K562 (cell line): ENCODE measurements around the gene SDE2. TPM values are rescaled to one million over a fixed set of nuclear protein-coding genes. Genes with fewer than 3 reads are reported as not detected.
A peak's percentile ranks its signal among the peaks of the same experiment; 100 is the strongest.

Experiments used
- CBFA2T2 ChIP-seq: fragments of 450-650 bp; conservative IDR thresholded peaks from 2 replicates; pipeline ENCODE4 v1.6.1; 2017; ENCODE audit warnings: mild to moderate bottlenecking
- ELF2 ChIP-seq: fragments of 250-450 bp; sonication (Bioruptor Pico); IDR thresholded peaks from 2 replicates; pipeline ENCODE4 v1.5.0; 2021; ENCODE audit warnings: mild to moderate bottlenecking
- GTF2F1 ChIP-seq: IDR thresholded peaks from 2 replicates; pipeline ENCODE4 v1.6.1; 2011; ENCODE audit warnings: low read depth, low read length, improper control_type of control experiment
- RBM34 ChIP-seq: fragments of 200-400 bp; formaldehyde crosslinking; IDR thresholded peaks from 2 replicates; pipeline ENCODE4 v1.6.1; 2018; ENCODE audit warnings: low read length, borderline replicate concordance; ENCODE audit not compliant: insufficient read depth
- ZNF347 ChIP-seq: fragments of 450-650 bp; formaldehyde crosslinking; IDR thresholded peaks from 2 replicates; pipeline ENCODE4 v1.4.0; 2020; ENCODE audit warnings: low read depth, mild to moderate bottlenecking, moderate library complexity
- ZNF699 ChIP-seq: fragments of 250-450 bp; sonication (Bioruptor Pico); IDR thresholded peaks from 2 replicates; pipeline ENCODE4 v1.8.0; 2021; ENCODE audit warnings: mild to moderate bottlenecking, moderate library complexity; ENCODE audit not compliant: insufficient replicate concordance
- polyA plus RNA-seq, 8 experiments: library from polyadenylated mRNA; depleted of rRNA in 4 of 8; stranded (reverse) in 5 of 8; unstranded in 3 of 8; fragments of >200 nt; fragmentation: Nextera tagmentation in 2 of 8; fragmentation: Illumina TruSeq in 1 of 8; extraction: Ambion mirVana in 2 of 8; extraction: Trizol in 1 of 8; gene quantifications; 2 replicates each; pipeline versions ENCODE4 v1.2.1 to v1.2.3, GENCODE V29; 2011 to 2014; ENCODE audit warnings: inconsistent platforms in 1 of 8, missing spikeins in 1 of 8
- total RNA-seq, 7 experiments: library from RNA; depleted of rRNA in 6 of 7; stranded (reverse); fragments of >200 nt in 6 of 7; fragmentation: Illumina TruSeq in 2 of 7; extraction: Trizol in 2 of 7; gene quantifications; 2 replicates each; pipeline versions ENCODE4 v1.2.1 to v1.2.3, GENCODE V29; 2011 to 2021; ENCODE audit warnings: low replicate concordance in 1 of 7
- TF ChIP-seq, protein P1 (sequence below), 2 experiments: fragments of 450-650 bp in 1 of 2; sonication (generic) in 1 of 2; formaldehyde crosslinking in 1 of 2; IDR thresholded peaks; 2 replicates each; pipeline versions ENCODE4 v1.7.1 to v1.9.0; 2016 to 2022; ENCODE audit warnings: inconsistent platforms in 1 of 2, mild to moderate bottlenecking in 1 of 2, missing genetic modification reagents in 1 of 2
- TF ChIP-seq, protein P2 (sequence below), 2 experiments: fragments of 250-450 bp in 1 of 2; fragments of 450-650 bp in 1 of 2; sonication (Bioruptor Pico) in 1 of 2; IDR thresholded peaks; 2 replicates each; pipeline versions ENCODE4 v1.6.1 to v1.8.0; 2016 to 2021; ENCODE audit warnings: mild to moderate bottlenecking in 2 of 2, moderate library complexity in 2 of 2, missing compliant biosample characterization in 1 of 2, missing genetic modification characterization in 1 of 2
- TF ChIP-seq, protein P3 (sequence below): sonication (generic); formaldehyde crosslinking; IDR thresholded peaks from 2 replicates; pipeline ENCODE4 v1.8.1; 2023; ENCODE audit warnings: mild to moderate bottlenecking, missing genetic modification reagents
- TF ChIP-seq, protein P4 (sequence below): fragments of 450-650 bp; formaldehyde crosslinking; IDR thresholded peaks from 2 replicates; pipeline ENCODE4 v1.4.0; 2022; ENCODE audit warnings: missing genetic modification characterization

SDE2 gene
- total and polyA plus RNA-seq, 9 of the 15 experiments (the other 6 are each of a cell fraction or from before 2014, with no cell fraction given), result 14.3 to 62.3 (median 46.0) TPM

DNA sequence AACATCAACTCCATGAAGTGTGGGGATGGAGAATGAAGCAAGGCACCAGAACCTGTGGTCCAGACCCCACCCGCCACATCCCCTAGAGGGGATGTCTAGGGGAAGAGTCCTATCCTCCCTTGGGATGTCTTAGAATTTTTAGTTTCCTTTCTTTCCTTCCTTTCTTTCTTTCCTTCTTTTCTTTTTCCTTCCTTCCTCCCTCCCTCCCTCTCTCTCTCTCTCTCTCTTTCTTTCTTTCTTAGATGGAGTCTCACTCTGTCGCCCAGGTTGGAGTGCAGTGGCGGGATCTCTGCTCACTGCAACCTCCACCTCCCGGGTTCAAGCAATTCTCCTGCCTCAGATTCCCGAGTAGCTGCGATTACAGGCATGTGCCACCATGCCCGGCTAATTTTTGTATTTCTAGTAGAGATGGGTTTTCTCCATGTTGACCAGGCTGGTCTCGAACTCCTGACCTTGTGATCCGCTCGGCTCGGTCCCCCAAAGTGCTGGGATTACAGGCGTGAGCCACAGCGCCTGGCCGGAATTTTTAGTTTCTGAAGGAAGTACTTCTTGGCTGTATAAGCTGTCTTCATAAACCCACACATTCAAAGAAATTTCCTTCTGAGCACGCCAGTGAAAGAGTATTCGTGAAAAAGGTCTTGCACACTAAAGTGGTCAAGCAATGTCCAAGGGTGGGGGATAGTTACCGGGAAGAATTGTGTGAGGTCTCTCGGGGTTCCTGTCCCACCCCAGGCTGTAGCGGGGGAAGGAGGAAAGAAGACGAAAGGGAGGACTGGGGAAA, 37.3 kb downstream of the SDE2 start (continued):
- TF ChIP-seq, protein P1, sequence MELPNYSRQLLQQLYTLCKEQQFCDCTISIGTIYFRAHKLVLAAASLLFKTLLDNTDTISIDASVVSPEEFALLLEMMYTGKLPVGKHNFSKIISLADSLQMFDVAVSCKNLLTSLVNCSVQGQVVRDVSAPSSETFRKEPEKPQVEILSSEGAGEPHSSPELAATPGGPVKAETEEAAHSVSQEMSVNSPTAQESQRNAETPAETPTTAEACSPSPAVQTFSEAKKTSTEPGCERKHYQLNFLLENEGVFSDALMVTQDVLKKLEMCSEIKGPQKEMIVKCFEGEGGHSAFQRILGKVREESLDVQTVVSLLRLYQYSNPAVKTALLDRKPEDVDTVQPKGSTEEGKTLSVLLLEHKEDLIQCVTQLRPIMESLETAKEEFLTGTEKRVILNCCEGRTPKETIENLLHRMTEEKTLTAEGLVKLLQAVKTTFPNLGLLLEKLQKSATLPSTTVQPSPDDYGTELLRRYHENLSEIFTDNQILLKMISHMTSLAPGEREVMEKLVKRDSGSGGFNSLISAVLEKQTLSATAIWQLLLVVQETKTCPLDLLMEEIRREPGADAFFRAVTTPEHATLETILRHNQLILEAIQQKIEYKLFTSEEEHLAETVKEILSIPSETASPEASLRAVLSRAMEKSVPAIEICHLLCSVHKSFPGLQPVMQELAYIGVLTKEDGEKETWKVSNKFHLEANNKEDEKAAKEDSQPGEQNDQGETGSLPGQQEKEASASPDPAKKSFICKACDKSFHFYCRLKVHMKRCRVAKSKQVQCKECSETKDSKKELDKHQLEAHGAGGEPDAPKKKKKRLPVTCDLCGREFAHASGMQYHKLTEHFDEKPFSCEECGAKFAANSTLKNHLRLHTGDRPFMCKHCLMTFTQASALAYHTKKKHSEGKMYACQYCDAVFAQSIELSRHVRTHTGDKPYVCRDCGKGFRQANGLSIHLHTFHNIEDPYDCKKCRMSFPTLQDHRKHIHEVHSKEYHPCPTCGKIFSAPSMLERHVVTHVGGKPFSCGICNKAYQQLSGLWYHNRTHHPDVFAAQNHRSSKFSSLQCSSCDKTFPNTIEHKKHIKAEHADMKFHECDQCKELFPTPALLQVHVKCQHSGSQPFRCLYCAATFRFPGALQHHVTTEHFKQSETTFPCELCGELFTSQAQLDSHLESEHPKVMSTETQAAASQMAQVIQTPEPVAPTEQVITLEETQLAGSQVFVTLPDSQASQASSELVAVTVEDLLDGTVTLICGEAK (IDR thresholded peaks at IDR 0.05), result no peak
- TF ChIP-seq, protein P1 (CRISPR knock-in tag; IDR thresholded peaks at IDR 0.05), result no peak
- no peak for TF ChIP-seq GTF2F1
- TF ChIP-seq, protein P2, sequence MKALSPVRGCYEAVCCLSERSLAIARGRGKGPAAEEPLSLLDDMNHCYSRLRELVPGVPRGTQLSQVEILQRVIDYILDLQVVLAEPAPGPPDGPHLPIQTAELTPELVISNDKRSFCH (CRISPR knock-in tag; IDR thresholded peaks at IDR 0.05), result no peak
- TF ChIP-seq, protein P2 (tag; IDR thresholded peaks at IDR 0.05), result peak; percentile 41; the same call in 1 of the 2 replicates
- TF ChIP-seq CBFA2T2, result no peak
- TF ChIP-seq ELF2 (CRISPR knock-in tag), result no peak
- TF ChIP-seq ZNF699 (CRISPR knock-in tag), result no peak
- no peak for TF ChIP-seq ZNF347
- TF ChIP-seq, protein P3, sequence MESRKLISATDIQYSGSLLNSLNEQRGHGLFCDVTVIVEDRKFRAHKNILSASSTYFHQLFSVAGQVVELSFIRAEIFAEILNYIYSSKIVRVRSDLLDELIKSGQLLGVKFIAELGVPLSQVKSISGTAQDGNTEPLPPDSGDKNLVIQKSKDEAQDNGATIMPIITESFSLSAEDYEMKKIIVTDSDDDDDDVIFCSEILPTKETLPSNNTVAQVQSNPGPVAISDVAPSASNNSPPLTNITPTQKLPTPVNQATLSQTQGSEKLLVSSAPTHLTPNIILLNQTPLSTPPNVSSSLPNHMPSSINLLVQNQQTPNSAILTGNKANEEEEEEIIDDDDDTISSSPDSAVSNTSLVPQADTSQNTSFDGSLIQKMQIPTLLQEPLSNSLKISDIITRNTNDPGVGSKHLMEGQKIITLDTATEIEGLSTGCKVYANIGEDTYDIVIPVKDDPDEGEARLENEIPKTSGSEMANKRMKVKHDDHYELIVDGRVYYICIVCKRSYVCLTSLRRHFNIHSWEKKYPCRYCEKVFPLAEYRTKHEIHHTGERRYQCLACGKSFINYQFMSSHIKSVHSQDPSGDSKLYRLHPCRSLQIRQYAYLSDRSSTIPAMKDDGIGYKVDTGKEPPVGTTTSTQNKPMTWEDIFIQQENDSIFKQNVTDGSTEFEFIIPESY (CRISPR knock-in tag), result peak; percentile 12; the same call in 1 of the 2 replicates
- TF ChIP-seq RBM34, result no peak
- TF ChIP-seq, protein P4, sequence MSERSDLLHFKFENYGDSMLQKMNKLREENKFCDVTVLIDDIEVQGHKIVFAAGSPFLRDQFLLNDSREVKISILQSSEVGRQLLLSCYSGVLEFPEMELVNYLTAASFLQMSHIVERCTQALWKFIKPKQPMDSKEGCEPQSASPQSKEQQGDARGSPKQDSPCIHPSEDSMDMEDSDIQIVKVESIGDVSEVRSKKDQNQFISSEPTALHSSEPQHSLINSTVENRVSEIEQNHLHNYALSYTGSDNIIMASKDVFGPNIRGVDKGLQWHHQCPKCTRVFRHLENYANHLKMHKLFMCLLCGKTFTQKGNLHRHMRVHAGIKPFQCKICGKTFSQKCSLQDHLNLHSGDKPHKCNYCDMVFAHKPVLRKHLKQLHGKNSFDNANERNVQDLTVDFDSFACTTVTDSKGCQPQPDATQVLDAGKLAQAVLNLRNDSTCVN (CRISPR knock-in tag), result peak; percentile 69; the same call in 1 of the 2 replicates
